GM21526 (cell line): ENCODE data around the gene UTP3.
"Not testable (repeated sequence)": the region's sequence is repeated elsewhere in the genome, so short reads cannot be mapped to it uniquely, and the experiment has no call there.

ENCODE experiments used
- ATAC-seq: cut with Tn5 transposase; IDR thresholded peaks from one replicate; pipeline ENCODE4 v1.9.1; 2021; ENCODE audit warnings: moderate library complexity; ENCODE audit not compliant: unreplicated experiment, low FRiP score

UTP3 gene

GRCh38 chr4:70687821-70688794, at the start of gene UTP3:
UTP3 (plus strand) TSS chr4:70688532; CDS start chr4:70688678, 146 bp downstream.
- ATAC-seq = peak; percentile 92

- no peak for ATAC-seq
Measured at GRCh38 chr4:70640192-70640591, 48.1 kb upstream of the UTP3 start.

- not testable (repeated sequence) for ATAC-seq
Measured at GRCh38 chr4:70650741-70651140, 37.6 kb upstream of the UTP3 start.

GRCh38 chr4:70651864-70652506, 36.3 kb upstream of the UTP3 start:
- ATAC-seq = no peak

- no peak for ATAC-seq
Measured at GRCh38 chr4:70654605-70655011, 33.7 kb upstream of the UTP3 start.

GRCh38 chr4:70657326-70657725, 31.0 kb upstream of the UTP3 start:
- ATAC-seq = no peak

GRCh38 chr4:70658418-70658817, 29.9 kb upstream of the UTP3 start:
- no peak for ATAC-seq

- ATAC-seq = no peak
Measured at GRCh38 chr4:70660106-70660505, 28.2 kb upstream of the UTP3 start.

- ATAC-seq = peak; percentile 82
Measured at GRCh38 chr4:70661309-70661922, 26.9 kb upstream of the UTP3 start.

- ATAC-seq = peak; percentile 47
Measured at GRCh38 chr4:70666369-70666768, 22.0 kb upstream of the UTP3 start, which contains the start of gene JCHAIN. JCHAIN (minus strand) TSS chr4:70666508; CDS start chr4:70666490, 18 bp downstream.

GRCh38 chr4:70667740-70668535, 20.4 kb upstream of the UTP3 start:
- no peak for ATAC-seq

GRCh38 chr4:70670332-70671014, 17.9 kb upstream of the UTP3 start:
- ATAC-seq = no peak

- no peak for ATAC-seq
Measured at GRCh38 chr4:70671091-70671490, 17.2 kb upstream of the UTP3 start.

GRCh38 chr4:70674191-70674590, 14.1 kb upstream of the UTP3 start:
- ATAC-seq = no peak

- ATAC-seq = no peak
Measured at GRCh38 chr4:70674731-70675130, 13.6 kb upstream of the UTP3 start.

GRCh38 chr4:70676554-70677090, 11.7 kb upstream of the UTP3 start:
- ATAC-seq = no peak

GRCh38 chr4:70678383-70678999, 9.8 kb upstream of the UTP3 start:
- ATAC-seq = peak; percentile 84

- no peak for ATAC-seq
Measured at GRCh38 chr4:70680934-70681333, 7.4 kb upstream of the UTP3 start.

GRCh38 chr4:70681704-70682103, 6.6 kb upstream of the UTP3 start:
- peak; percentile 36 for ATAC-seq
